ENCODE measurements around the gene ZNF565. TPM values are rescaled to one million over a fixed set of nuclear protein-coding genes. Genes with fewer than 3 reads are reported as not detected.
A peak's percentile ranks its signal among the peaks of the same experiment; 100 is the strongest.

ZNF565 gene
- total and polyA plus RNA-seq, 8 donors: 3.2 to 8.3 (median 7.7) TPM

- no peak for DNase-seq
- Histone ChIP-seq H3K27me3 (peaks cover 0 to 8% of the 10 kb centered on the region in 2 donors), H3K27ac (no peak overlapping the region), H3K36me3 (no peaks in the 10 kb centered on the region), H3K9me3 (peaks cover 0 to 75% of the 10 kb centered on the region in 2 donors), H3K4me1 (no peaks in the 10 kb centered on the region), H3K4me3 (peak overlapping the region; percentile 25 to 33)
- intact Hi-C loops (cut with DNase I): no loop called here
- TF ChIP-seq CTCF (IDR thresholded peaks at IDR 0.05): no peak
- ATAC-seq: no peak
These were observed 42.5 kb upstream of the ZNF565 start for GRCh38 chr19:36256853-36257519.

- Histone ChIP-seq H3K36me3 (no peaks in the 10 kb centered on the region), H3K9me3 (peaks cover 0 to 81% of the 10 kb centered on the region in 2 donors), H3K27ac (no peak overlapping the region), H3K27me3 (peaks cover 0 to 8% of the 10 kb centered on the region in 2 donors), H3K4me3 (no peak overlapping the region), H3K4me1 (no peaks in the 10 kb centered on the region)
- intact Hi-C loops (cut with DNase I): no loop called here
- DNase-seq: no peak
- no peak for TF ChIP-seq CTCF (IDR thresholded peaks at IDR 0.05)
- no peak for ATAC-seq
These were observed 41.6 kb upstream of the ZNF565 start for GRCh38 chr19:36256064-36256463.

GRCh38 chr19:36255316-36255715 is 40.9 kb upstream of the ZNF565 start:
- Histone ChIP-seq H3K4me3 (no peak overlapping the region), H3K27ac (no peak overlapping the region), H3K36me3 (no peaks in the 10 kb centered on the region), H3K9me3 (peaks cover 0 to 84% of the 10 kb centered on the region in 2 donors), H3K27me3 (peaks cover 0 to 8% of the 10 kb centered on the region in 2 donors), H3K4me1 (no peaks in the 10 kb centered on the region)
- no peak for DNase-seq
- intact Hi-C loops (cut with DNase I): no loop called here
- no peak for TF ChIP-seq CTCF (IDR thresholded peaks at IDR 0.05)
- no peak for ATAC-seq

GRCh38 chr19:36254848-36255247 is 40.4 kb upstream of the ZNF565 start:
- TF ChIP-seq CTCF (IDR thresholded peaks at IDR 0.05): no peak
- peaks cover 0 to 8% of the 10 kb centered on the region in 2 donors for H3K27me3 ChIP-seq
- DNase-seq: no peak
- no peak overlapping the region for H3K27ac ChIP-seq
- no peak overlapping the region for H3K4me3 ChIP-seq
- intact Hi-C loops (cut with DNase I): no loop called here
- ATAC-seq: no peak
- no peaks in the 10 kb centered on the region for H3K36me3 ChIP-seq
- peaks cover 0 to 86% of the 10 kb centered on the region in 2 donors for H3K9me3 ChIP-seq
- H3K4me1 ChIP-seq: no peaks in the 10 kb centered on the region

- Histone ChIP-seq H3K4me3 (no peak overlapping the region), H3K27me3 (peaks cover 0 to 3% of the 10 kb centered on the region in 2 donors), H3K4me1 (no peaks in the 10 kb centered on the region), H3K9me3 (peaks cover 0 to 72% of the 10 kb centered on the region in 2 donors), H3K36me3 (no peaks in the 10 kb centered on the region), H3K27ac (no peak overlapping the region)
- TF ChIP-seq CTCF (IDR thresholded peaks at IDR 0.05): no peak
- intact Hi-C loops (cut with DNase I): no loop called here
- ATAC-seq: no peak
- DNase-seq: no peak
These were observed 37.6 kb upstream of the ZNF565 start for GRCh38 chr19:36252047-36252446.

All from left lung (tissue), 10 donors.